Smooth muscle cell (in vitro differentiated cells): ENCODE results near the gene FECH. TPM values are rescaled to one million over a fixed set of nuclear protein-coding genes. Genes with fewer than 3 reads are reported as not detected.

ENCODE experiments used
- DNase-seq: peaks from one replicate; lab custom pipeline; 2025; ENCODE audit not compliant: unreplicated experiment; lab: John Stamatoyannopoulos, UW
- H2AFZ ChIP-seq: fragments of 200-600 bp; sonication (generic); 2 replicates; pipeline ENCODE4 v1.6.0; 2016; ENCODE audit warnings: antibody characterized with exemption, low read depth, mild to moderate bottlenecking
- H3F3A ChIP-seq: fragments of 200-600 bp; sonication (generic); 2 replicates; pipeline ENCODE4 v1.6.0; 2017; ENCODE audit warnings: antibody characterized with exemption, low read depth
- H3K27ac ChIP-seq: fragments of 200-600 bp; sonication (generic); 2 replicates; pipeline ENCODE4 v1.5.1; 2016; ENCODE audit warnings: low read depth, mild to moderate bottlenecking
- H3K27me3 ChIP-seq: fragments of 200-600 bp; sonication (generic); 2 replicates; pipeline ENCODE4 v1.6.1; 2016; ENCODE audit warnings: low read depth, mild to moderate bottlenecking
- H3K36me3 ChIP-seq: fragments of 200-600 bp; sonication (generic); 2 replicates; pipeline ENCODE4 v1.5.1; 2016; ENCODE audit warnings: low read depth
- H3K4me1 ChIP-seq: fragments of 200-600 bp; sonication (generic); 2 replicates; pipeline ENCODE4 v1.5.1; 2016; ENCODE audit warnings: low read depth
- H3K4me2 ChIP-seq: fragments of 200-600 bp; sonication (generic); 2 replicates; pipeline ENCODE4 v1.6.0; 2016; ENCODE audit warnings: mild to moderate bottlenecking
- H3K4me3 ChIP-seq: fragments of 200-600 bp; sonication (generic); 2 replicates; pipeline ENCODE4 v1.5.1; 2016; ENCODE audit warnings: mild to moderate bottlenecking
- H3K79me2 ChIP-seq: fragments of 200-600 bp; sonication (generic); 2 replicates; pipeline ENCODE4 v1.6.0; 2016; ENCODE audit warnings: low read depth, mild to moderate bottlenecking
- H3K9ac ChIP-seq: fragments of 200-600 bp; sonication (generic); 2 replicates; pipeline ENCODE4 v1.6.0; 2016; ENCODE audit warnings: low read depth
- H3K9me3 ChIP-seq: fragments of 200-600 bp; sonication (generic); replicated peaks from 2 replicates; pipeline ENCODE4 v1.5.1; 2016; ENCODE audit warnings: low read depth
- H4K20me1 ChIP-seq: fragments of 200-600 bp; sonication (generic); 2 replicates; pipeline ENCODE4 v1.6.0; 2016; ENCODE audit warnings: low read depth
- CTCF ChIP-seq: fragments of 200-600 bp; sonication (generic); IDR thresholded peaks from 2 replicates; pipeline ENCODE4 v1.5.1; 2017; ENCODE audit warnings: borderline replicate concordance, mild to moderate bottlenecking, antibody characterized with exemption; ENCODE audit not compliant: insufficient read depth, poor library complexity, severe bottlenecking
- WGBS: methylation state at CpG from one replicate; pipeline ENCODE4 v1.1.7; 2016; ENCODE audit warnings: low lambda C conversion rate; 5-methylcytosine and 5-hydroxymethylcytosine counted together
- polyA plus RNA-seq: library from polyadenylated mRNA; unstranded; fragments of >200 nt; fragmentation: Nextera tagmentation; extraction: Ambion mirVana; gene quantifications from 2 replicates; pipeline ENCODE4 v1.2.1, GENCODE V29; 2016
- total RNA-seq: library from RNA; depleted of rRNA; stranded (reverse); fragments of >200 nt; gene quantifications from 2 replicates; pipeline ENCODE4 v1.2.3, GENCODE V29; 2014

The FECH gene
- total and polyA plus RNA-seq, 2 experiments from 2014 or later: 18.1 to 52.5 TPM

- Histone ChIP-seq H3K27ac (no peak overlapping the region), H3K9ac (no peak overlapping the region), H3K36me3 (no peaks in the 10 kb centered on the region), H3K79me2 (no peaks in the 10 kb centered on the region), H3K27me3 (no peaks in the 10 kb centered on the region), H3K4me2 (no peak overlapping the region), H3K9me3 (no peaks in the 10 kb centered on the region), H4K20me1 (no peaks in the 10 kb centered on the region), H3K4me3 (no peak overlapping the region), H3F3A (no peaks in the 10 kb centered on the region), H3K4me1 (peaks cover 7% of the 10 kb centered on the region), H2AFZ (no peak overlapping the region)
- 94% methylated on average over 3 of the region's 3 CpGs for WGBS
- TF ChIP-seq CTCF: no peak
- DNase-seq: no peak
Observed at GRCh38 chr18:57538614-57539013, 47.9 kb downstream of the FECH start.

GRCh38 chr18:57534511-57534909 lies 52.0 kb downstream of the FECH start:
- TF ChIP-seq CTCF: no peak
- Histone ChIP-seq H3F3A (no peaks in the 10 kb centered on the region), H2AFZ (no peak overlapping the region), H4K20me1 (no peaks in the 10 kb centered on the region), H3K27me3 (no peaks in the 10 kb centered on the region), H3K27ac (no peak overlapping the region), H3K4me2 (no peak overlapping the region), H3K9me3 (no peaks in the 10 kb centered on the region), H3K79me2 (no peaks in the 10 kb centered on the region), H3K4me3 (no peak overlapping the region), H3K4me1 (peaks cover 16% of the 10 kb centered on the region), H3K9ac (no peak overlapping the region), H3K36me3 (no peaks in the 10 kb centered on the region)
- no peak for DNase-seq

- Histone ChIP-seq H3K27ac (no peak overlapping the region), H3F3A (no peaks in the 10 kb centered on the region), H3K36me3 (no peaks in the 10 kb centered on the region), H4K20me1 (no peaks in the 10 kb centered on the region), H3K4me2 (no peak overlapping the region), H2AFZ (no peak overlapping the region), H3K9ac (no peak overlapping the region), H3K27me3 (no peaks in the 10 kb centered on the region), H3K4me3 (no peak overlapping the region), H3K9me3 (no peaks in the 10 kb centered on the region), H3K4me1 (peaks cover 16% of the 10 kb centered on the region), H3K79me2 (no peaks in the 10 kb centered on the region)
- no peak for TF ChIP-seq CTCF
- 84% methylated on average over 4 of the region's 4 CpGs for WGBS
- DNase-seq: no peak
Observed at GRCh38 chr18:57533868-57534510, 52.5 kb downstream of the FECH start.
